WI38 (cell line): Measurements from ENCODE around the gene YBX1.

Experiments used
- H3K4me3 ChIP-seq: 2 replicates; pipeline ENCODE4 v1.5.1; 2011; ENCODE audit warnings: low read depth, mild to moderate bottlenecking, control low read depth, low read length
- TF ChIP-seq, protein P1 (sequence below): IDR thresholded peaks from 2 replicates; pipeline ENCODE4 v1.5.1; 2012; ENCODE audit warnings: low read depth, mild to moderate bottlenecking, control low read depth, low read length

YBX1 gene

DNA sequence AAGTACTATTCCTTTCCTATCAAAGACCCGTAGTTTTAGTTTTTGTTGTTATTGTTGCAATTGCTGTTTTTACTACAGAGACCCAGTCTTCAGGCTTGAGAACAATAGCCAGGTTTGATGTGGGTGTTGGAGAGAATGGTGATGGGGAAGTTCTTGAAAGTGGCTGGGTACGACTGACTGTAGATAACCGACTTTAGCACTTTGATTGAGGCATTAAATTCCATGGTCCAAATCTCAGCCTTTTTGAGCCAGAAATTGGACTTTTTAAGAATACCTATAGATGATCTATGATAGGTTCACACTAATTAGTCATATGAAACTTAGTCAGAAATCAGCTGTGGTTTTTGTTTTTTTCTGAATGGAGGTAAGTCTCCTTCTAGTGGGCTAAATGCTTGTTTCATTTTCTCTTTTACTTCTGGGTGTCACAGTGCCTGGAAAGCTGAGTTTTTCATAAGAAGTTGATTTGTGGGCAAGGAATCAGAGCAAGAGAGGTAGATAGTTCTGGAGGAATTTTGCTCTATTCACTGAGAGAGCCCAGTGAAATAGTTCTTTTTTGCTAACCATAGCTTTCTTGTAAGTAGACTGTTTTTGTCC is 21.2 kb upstream of the YBX1 start:
- TF ChIP-seq, protein P1, sequence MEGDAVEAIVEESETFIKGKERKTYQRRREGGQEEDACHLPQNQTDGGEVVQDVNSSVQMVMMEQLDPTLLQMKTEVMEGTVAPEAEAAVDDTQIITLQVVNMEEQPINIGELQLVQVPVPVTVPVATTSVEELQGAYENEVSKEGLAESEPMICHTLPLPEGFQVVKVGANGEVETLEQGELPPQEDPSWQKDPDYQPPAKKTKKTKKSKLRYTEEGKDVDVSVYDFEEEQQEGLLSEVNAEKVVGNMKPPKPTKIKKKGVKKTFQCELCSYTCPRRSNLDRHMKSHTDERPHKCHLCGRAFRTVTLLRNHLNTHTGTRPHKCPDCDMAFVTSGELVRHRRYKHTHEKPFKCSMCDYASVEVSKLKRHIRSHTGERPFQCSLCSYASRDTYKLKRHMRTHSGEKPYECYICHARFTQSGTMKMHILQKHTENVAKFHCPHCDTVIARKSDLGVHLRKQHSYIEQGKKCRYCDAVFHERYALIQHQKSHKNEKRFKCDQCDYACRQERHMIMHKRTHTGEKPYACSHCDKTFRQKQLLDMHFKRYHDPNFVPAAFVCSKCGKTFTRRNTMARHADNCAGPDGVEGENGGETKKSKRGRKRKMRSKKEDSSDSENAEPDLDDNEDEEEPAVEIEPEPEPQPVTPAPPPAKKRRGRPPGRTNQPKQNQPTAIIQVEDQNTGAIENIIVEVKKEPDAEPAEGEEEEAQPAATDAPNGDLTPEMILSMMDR, result no peak

DNA sequence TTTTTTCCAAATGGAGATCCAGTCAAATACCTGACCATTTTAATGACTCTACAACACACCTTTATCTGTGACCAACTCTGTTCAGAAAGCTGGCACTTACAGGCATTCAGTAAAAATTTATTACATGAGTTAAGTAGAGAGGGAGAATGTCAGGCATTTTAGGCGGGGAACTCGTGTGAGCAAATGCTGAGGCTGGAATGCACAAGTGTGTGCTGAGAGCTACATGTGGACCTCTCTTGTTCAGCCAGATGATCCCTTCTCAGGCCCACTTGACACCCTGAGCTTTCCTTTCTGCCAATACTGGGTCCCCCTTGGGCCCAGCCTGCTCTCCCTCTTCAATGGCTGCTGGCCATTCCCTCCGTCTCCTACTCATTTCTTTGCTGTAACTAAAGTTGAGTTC is 12.3 kb upstream of the YBX1 start:
- H3K4me3 ChIP-seq, result no peak overlapping the region
- TF ChIP-seq, protein P1, result no peak

More for the DNA sequence above, 21.2 kb upstream of the YBX1 start:
- no peak overlapping the region for H3K4me3 ChIP-seq

DNA sequence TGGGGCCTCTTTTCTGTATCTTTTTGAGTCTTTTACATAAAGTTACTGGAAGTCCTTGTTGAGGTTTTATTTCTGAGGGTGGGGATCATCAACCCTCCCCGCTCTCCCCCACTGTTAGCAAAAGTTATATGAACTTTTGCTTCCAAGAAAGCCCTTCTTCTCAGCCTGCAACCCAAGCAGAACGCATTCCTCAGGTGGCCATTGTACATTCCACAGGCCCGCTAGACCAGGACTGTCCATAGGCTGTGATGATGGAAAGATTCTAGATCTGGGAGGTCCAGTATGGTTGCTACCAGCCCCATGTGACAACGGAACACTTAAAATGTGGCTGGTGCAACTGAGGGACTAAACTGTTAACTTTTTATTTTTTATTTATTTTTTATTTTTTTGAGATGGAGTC is 11.8 kb upstream of the YBX1 start:
- TF ChIP-seq, protein P1, result no peak
- H3K4me3 ChIP-seq, result no peak overlapping the region

DNA sequence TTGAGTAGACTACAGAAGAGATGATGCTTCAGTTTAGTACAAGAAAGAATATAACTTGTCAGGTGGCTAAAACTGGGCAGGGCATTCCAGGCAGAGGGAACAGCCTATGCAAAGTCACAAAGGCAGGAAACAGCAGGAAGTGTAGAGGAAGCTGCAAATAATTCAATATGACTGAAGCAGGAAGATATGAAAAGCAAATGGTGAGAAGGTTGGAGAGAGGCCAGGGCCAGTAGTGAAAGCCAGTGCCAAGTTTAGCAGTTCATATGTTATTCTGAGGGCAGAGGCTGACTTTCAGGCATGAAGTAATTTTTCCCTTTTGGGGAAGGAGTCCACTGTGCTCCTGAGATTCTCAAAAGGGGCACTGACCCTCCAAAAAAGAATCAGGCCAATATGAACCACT is 8.0 kb upstream of the YBX1 start:
- H3K4me3 ChIP-seq, result no peak overlapping the region
- TF ChIP-seq, protein P1, result no peak

DNA sequence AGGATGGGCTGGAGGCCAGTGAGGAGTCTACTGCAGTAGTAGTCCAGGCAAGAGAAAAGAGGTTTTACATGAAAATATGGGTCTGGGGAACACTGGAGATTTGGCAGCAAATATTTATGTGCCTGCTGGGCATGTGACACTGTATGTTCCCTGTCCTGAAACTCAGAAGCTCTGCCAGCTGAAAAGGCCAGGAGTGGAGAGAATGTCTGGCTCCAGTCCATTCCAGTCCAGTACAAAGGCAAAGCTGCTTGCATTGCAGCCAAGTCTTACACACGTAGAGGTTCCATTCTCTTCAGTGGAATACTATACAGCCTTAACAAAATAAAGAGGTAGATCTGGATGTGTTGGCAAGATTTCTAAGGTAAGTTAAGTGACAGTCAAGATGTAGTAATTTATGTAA is 7.5 kb upstream of the YBX1 start:
- no peak overlapping the region for H3K4me3 ChIP-seq
- TF ChIP-seq, protein P1, result no peak

DNA sequence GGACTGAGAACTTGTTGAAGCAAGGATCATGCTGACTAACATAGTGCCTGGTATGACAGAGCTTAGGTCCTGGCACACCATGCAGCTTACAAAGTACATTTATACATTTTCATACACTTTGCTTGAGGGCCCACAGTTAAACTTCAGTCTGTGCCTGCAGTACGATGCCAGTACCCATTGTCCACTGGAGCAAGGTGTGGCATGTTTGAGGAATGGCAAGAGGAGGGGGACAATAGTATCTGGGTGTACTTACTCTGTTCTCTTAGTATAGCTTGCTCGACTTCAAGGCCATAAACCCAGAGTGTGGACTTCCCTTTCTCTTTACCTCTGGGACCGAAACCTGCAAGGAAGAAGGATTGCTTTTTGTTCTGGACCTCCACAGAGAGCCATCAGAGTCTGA is 6.8 kb upstream of the YBX1 start:
- no peak overlapping the region for H3K4me3 ChIP-seq
- TF ChIP-seq, protein P1, result no peak

DNA sequence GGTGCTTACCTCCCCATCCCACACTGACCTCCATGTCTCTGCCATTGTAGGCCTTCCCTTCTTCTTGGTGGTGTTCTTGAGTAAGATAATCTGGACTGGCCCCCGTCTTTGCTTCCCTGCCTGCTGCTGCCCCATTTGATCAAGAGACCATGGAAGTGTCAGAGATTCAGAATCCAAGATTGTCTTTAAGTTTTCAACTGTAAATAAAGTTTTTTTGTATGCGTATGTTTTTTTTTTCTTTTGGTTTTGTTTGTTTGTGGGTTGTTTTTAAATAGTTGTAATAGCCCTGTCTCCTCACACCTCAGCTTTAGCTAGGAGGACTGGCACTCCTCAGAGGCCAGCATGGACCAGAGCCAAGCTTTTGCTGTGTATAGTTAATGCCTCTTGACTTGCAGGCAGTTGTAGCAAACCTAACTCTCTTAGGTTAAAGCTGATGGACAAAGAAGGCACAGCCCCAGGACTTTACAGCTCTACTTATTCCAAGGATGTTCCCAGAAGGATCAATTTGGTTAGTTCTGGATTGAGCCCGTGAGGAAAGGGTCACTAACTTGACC is 5.6 kb upstream of the YBX1 start:
- TF ChIP-seq, protein P1, result no peak

More for the DNA sequence above, 5.6 kb upstream of the YBX1 start:
- H3K4me3 ChIP-seq, result no peak overlapping the region
